Sigmoid colon (tissue), 4 donors: ENCODE data around the gene KRTAP5-6.

Experiments used
- CTCF ChIP-seq, 4 experiments: fragments of 450-650 bp in 3 of 4; fragments of 200-600 bp in 1 of 4; IDR thresholded peaks; one replicate each; pipeline ENCODE4 v1.5.1; 2016 to 2019; ENCODE audit warnings: antibody characterized with exemption in 4 of 4, mild to moderate bottlenecking in 3 of 4, moderate library complexity in 2 of 4
- EP300 ChIP-seq, 4 donors: sonication (generic); formaldehyde crosslinking; IDR thresholded peaks; one replicate each; pipeline ENCODE4 v1.6.1; 2017; ENCODE audit warnings: antibody characterized with exemption in 4 of 4
- POLR2A ChIP-seq, 2 donors: fragments of 450-650 bp; IDR thresholded peaks; one replicate each; pipeline ENCODE4 v1.6.1; 2016; ENCODE audit warnings: antibody characterized with exemption in 2 of 2, mild to moderate bottlenecking in 2 of 2, moderate library complexity in 2 of 2
- POLR2AphosphoS5 ChIP-seq, 4 donors: sonication (generic); formaldehyde crosslinking; IDR thresholded peaks; one replicate each; pipeline ENCODE4 v1.6.1; 2017; ENCODE audit warnings: antibody characterized with exemption in 4 of 4

- TF ChIP-seq POLR2AphosphoS5 (IDR thresholded peaks at IDR 0.05), result no peak
- TF ChIP-seq POLR2A (IDR thresholded peaks at IDR 0.05), result no peak
- no peak for TF ChIP-seq CTCF (IDR thresholded peaks at IDR 0.05)
- TF ChIP-seq EP300 (IDR thresholded peaks at IDR 0.05), result no peak
These were observed 1.4 kb upstream of the KRTAP5-6 start for GRCh38 chr11:1695548-1696108.
